ENCODE data around the gene BRCA2.

GRCh38 chr13:32323912-32324311 is 8.6 kb downstream of the BRCA2 start:
- no peak for TF ChIP-seq GATA2 (IDR thresholded peaks at IDR 0.05; ENCODE audit: low read depth, low read length)
- TF ChIP-seq GATA3 (IDR thresholded peaks at IDR 0.05; ENCODE audit: low read depth, low read length): no peak

Measured in SH-SY5Y (cell line).